Neural cell (in vitro differentiated cells): ENCODE data around the gene ANKRD33B.

Experiments used
- EP300 ChIP-seq: fragments of 450-650 bp; conservative IDR thresholded peaks from 2 replicates; pipeline ENCODE4 v1.6.1; 2014; ENCODE audit warnings: antibody characterized with exemption, mild to moderate bottlenecking, moderate library complexity; ENCODE audit not compliant: poor library complexity, severe bottlenecking
- EZH2 ChIP-seq: fragments of 200-600, 300-800 bp; shearing (Covaris generic), sonication (generic); IDR thresholded peaks from 2 replicates; pipeline ENCODE4 v1.6.1; 2014; ENCODE audit warnings: antibody characterized with exemption, low read length, borderline replicate concordance, mild to moderate bottlenecking; ENCODE audit not compliant: insufficient read depth, poor library complexity, severe bottlenecking
- MXI1 ChIP-seq: fragments of 450-650 bp; conservative IDR thresholded peaks from 2 replicates; pipeline ENCODE4 v1.6.1; 2014; ENCODE audit warnings: antibody characterized with exemption, mild to moderate bottlenecking; ENCODE audit not compliant: poor library complexity, severe bottlenecking
- POLR2AphosphoS5 ChIP-seq: IDR thresholded peaks from 2 replicates; pipeline ENCODE4 v1.6.1; 2012
- REST ChIP-seq: IDR thresholded peaks from 2 replicates; pipeline ENCODE4 v1.6.1; 2012; ENCODE audit warnings: borderline replicate concordance
- SMC3 ChIP-seq: fragments of 450-650 bp; conservative IDR thresholded peaks from 2 replicates; pipeline ENCODE4 v1.6.1; 2014; ENCODE audit warnings: antibody characterized with exemption, mild to moderate bottlenecking, moderate library complexity; ENCODE audit not compliant: poor library complexity
- TAF1 ChIP-seq: IDR thresholded peaks from 2 replicates; pipeline ENCODE4 v1.6.1; 2012; ENCODE audit warnings: low read depth
- TF ChIP-seq, protein P1 (sequence below): fragments of 450-650 bp; IDR thresholded peaks from 2 replicates; pipeline ENCODE4 v1.5.1; 2014; ENCODE audit warnings: antibody characterized with exemption, mild to moderate bottlenecking, moderate library complexity; ENCODE audit not compliant: poor library complexity, severe bottlenecking

GRCh38 chr5:10615693-10616092 lies 51.8 kb downstream of the ANKRD33B start:
- TF ChIP-seq POLR2AphosphoS5 (no peak), EZH2 (no peak), REST (no peak), MXI1 (no peak), EP300 (no peak), TAF1 (no peak), SMC3 (no peak)
- TF ChIP-seq, protein P1, sequence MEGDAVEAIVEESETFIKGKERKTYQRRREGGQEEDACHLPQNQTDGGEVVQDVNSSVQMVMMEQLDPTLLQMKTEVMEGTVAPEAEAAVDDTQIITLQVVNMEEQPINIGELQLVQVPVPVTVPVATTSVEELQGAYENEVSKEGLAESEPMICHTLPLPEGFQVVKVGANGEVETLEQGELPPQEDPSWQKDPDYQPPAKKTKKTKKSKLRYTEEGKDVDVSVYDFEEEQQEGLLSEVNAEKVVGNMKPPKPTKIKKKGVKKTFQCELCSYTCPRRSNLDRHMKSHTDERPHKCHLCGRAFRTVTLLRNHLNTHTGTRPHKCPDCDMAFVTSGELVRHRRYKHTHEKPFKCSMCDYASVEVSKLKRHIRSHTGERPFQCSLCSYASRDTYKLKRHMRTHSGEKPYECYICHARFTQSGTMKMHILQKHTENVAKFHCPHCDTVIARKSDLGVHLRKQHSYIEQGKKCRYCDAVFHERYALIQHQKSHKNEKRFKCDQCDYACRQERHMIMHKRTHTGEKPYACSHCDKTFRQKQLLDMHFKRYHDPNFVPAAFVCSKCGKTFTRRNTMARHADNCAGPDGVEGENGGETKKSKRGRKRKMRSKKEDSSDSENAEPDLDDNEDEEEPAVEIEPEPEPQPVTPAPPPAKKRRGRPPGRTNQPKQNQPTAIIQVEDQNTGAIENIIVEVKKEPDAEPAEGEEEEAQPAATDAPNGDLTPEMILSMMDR = no peak
